WTC11 (cell line): ENCODE results near the gene TRIM29.

Experiments
- PRRX2 ChIP-seq: fragments of 250-450 bp; sonication (Bioruptor Pico); IDR thresholded peaks from 2 replicates; pipeline ENCODE4 v1.8.0; 2021; ENCODE audit warnings: mild to moderate bottlenecking
- TCF7 ChIP-seq: sonication (generic); formaldehyde crosslinking; IDR thresholded peaks from 2 replicates; pipeline ENCODE4 v1.8.0; 2022; ENCODE audit warnings: mild to moderate bottlenecking, low read depth, missing genetic modification reagents, moderate library complexity
- TF ChIP-seq, protein P1 (sequence below): fragments of 200-600 bp; IDR thresholded peaks from 2 replicates; pipeline ENCODE4 v1.8.0; 2022; ENCODE audit warnings: antibody characterized with exemption
- TF ChIP-seq, protein P2 (sequence below): sonication (generic); formaldehyde crosslinking; IDR thresholded peaks from 2 replicates; pipeline ENCODE4 v1.8.0; 2022; ENCODE audit warnings: mild to moderate bottlenecking, missing genetic modification reagents
- TF ChIP-seq, protein P3 (sequence below): sonication (generic); formaldehyde crosslinking; IDR thresholded peaks from 2 replicates; pipeline ENCODE4 v1.8.0; 2022; ENCODE audit warnings: missing genetic modification reagents

DNA sequence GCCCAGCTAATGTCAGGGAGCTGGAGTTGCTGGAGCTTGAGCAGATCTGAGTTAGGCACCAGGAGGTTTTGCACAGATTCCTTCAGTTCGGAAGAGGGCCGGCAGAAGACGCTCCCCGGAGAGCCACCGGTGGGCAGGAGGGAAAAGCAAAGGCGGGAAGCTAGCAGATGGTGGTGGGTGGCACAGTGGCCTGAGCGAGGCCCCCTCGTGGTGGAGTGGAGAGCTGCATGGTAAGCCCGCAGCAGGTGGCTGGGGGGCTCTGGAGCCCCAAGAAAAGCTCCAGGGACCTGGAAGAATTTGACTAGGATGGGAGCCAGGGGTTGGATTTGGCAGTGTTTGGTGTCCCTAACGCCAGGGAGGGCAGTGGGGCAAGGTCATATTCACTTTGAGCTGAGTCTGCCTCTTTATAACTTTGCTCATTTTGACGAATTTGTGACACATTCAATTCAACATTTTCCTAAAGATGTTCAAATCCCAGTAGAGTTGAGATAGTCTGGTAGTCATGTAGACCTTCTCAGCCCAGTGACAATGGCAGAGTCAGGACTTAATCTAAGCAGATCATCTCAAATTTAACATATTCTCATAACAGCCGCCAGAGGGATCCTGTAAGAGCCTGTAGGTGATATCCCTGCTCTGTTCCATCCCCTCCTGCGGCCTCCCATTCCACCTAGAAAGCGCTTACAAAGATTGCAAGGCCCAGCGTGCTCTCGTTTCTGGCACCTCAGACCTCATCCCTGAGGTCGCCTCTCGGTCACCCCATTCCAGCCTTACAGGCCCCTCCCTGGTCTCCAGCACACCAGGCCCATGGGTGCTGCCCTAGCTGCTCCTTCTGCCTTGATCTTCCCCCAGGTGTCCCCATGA is 57.9 kb downstream of the TRIM29 start:
- TF ChIP-seq, protein P1, sequence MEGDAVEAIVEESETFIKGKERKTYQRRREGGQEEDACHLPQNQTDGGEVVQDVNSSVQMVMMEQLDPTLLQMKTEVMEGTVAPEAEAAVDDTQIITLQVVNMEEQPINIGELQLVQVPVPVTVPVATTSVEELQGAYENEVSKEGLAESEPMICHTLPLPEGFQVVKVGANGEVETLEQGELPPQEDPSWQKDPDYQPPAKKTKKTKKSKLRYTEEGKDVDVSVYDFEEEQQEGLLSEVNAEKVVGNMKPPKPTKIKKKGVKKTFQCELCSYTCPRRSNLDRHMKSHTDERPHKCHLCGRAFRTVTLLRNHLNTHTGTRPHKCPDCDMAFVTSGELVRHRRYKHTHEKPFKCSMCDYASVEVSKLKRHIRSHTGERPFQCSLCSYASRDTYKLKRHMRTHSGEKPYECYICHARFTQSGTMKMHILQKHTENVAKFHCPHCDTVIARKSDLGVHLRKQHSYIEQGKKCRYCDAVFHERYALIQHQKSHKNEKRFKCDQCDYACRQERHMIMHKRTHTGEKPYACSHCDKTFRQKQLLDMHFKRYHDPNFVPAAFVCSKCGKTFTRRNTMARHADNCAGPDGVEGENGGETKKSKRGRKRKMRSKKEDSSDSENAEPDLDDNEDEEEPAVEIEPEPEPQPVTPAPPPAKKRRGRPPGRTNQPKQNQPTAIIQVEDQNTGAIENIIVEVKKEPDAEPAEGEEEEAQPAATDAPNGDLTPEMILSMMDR = peak; percentile 81
- TF ChIP-seq TCF7 (CRISPR knock-in tag) (no peak), PRRX2 (CRISPR knock-in tag) (no peak)
- TF ChIP-seq, protein P2, sequence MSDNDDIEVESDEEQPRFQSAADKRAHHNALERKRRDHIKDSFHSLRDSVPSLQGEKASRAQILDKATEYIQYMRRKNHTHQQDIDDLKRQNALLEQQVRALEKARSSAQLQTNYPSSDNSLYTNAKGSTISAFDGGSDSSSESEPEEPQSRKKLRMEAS (CRISPR knock-in tag) = peak; percentile 64
- TF ChIP-seq, protein P3, sequence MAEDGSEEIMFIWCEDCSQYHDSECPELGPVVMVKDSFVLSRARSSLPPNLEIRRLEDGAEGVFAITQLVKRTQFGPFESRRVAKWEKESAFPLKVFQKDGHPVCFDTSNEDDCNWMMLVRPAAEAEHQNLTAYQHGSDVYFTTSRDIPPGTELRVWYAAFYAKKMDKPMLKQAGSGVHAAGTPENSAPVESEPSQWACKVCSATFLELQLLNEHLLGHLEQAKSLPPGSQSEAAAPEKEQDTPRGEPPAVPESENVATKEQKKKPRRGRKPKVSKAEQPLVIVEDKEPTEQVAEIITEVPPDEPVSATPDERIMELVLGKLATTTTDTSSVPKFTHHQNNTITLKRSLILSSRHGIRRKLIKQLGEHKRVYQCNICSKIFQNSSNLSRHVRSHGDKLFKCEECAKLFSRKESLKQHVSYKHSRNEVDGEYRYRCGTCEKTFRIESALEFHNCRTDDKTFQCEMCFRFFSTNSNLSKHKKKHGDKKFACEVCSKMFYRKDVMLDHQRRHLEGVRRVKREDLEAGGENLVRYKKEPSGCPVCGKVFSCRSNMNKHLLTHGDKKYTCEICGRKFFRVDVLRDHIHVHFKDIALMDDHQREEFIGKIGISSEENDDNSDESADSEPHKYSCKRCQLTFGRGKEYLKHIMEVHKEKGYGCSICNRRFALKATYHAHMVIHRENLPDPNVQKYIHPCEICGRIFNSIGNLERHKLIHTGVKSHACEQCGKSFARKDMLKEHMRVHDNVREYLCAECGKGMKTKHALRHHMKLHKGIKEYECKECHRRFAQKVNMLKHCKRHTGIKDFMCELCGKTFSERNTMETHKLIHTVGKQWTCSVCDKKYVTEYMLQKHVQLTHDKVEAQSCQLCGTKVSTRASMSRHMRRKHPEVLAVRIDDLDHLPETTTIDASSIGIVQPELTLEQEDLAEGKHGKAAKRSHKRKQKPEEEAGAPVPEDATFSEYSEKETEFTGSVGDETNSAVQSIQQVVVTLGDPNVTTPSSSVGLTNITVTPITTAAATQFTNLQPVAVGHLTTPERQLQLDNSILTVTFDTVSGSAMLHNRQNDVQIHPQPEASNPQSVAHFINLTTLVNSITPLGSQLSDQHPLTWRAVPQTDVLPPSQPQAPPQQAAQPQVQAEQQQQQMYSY (CRISPR knock-in tag) = no peak
